Mesodermal cell (in vitro differentiated cells): Measurements from ENCODE around the gene RMND5B.

Source experiments
- H3K27ac ChIP-seq: 2 replicates; pipeline ENCODE4 v1.7.0; 2013; ENCODE audit warnings: mild to moderate bottlenecking, low read depth, low read length, moderate library complexity; ENCODE audit not compliant: severe bottlenecking
- H3K36me3 ChIP-seq: 2 replicates; pipeline ENCODE4 v1.7.1; 2013; ENCODE audit warnings: mild to moderate bottlenecking, low read length, moderate library complexity; ENCODE audit not compliant: control insufficient read depth, insufficient read depth
- H3K4me1 ChIP-seq: one replicate; pipeline ENCODE4 v1.7.1; 2013; ENCODE audit warnings: mild to moderate bottlenecking, low read length; ENCODE audit not compliant: insufficient read depth, control insufficient read depth, poor library complexity, severe bottlenecking
- H3K4me3 ChIP-seq: 2 replicates; pipeline ENCODE4 v1.7.0; 2013; ENCODE audit warnings: low read length, control low read depth, mild to moderate bottlenecking; ENCODE audit not compliant: insufficient read depth, poor library complexity, severe bottlenecking; ENCODE audit errors: extremely low read depth
- H3K9me3 ChIP-seq: 2 replicates; pipeline ENCODE4 v1.7.1; 2013; ENCODE audit warnings: mild to moderate bottlenecking, low read length, moderate library complexity; ENCODE audit not compliant: control insufficient read depth
- WGBS, 2 experiments: methylation state at CpG; one replicate each; pipeline ENCODE4 v1.1.5; 2013; ENCODE audit warnings: missing lambda C conversion rate in 2 of 2; ENCODE audit not compliant: insufficient coverage in 2 of 2; 5-methylcytosine and 5-hydroxymethylcytosine counted together

The RMND5B gene

GRCh38 chr5:178153530-178154340 is 22.9 kb downstream of the RMND5B start, which contains the start of gene NHP2:
NHP2 (minus strand) TSS chr5:178153885; CDS start chr5:178153817, 68 bp downstream.
- 3 to 5% methylated on average over 51 to 58 of the region's 68 CpGs for WGBS, 2 experiments
- H3K9me3 ChIP-seq: no peaks in the 10 kb centered on the region
- peaks cover 36% of the 10 kb centered on the region for H3K36me3 ChIP-seq
- peak within 1 kb of the TSS; percentile 82 for H3K4me3 ChIP-seq
- peaks cover 8% of the 10 kb centered on the region for H3K4me1 ChIP-seq
- H3K27ac ChIP-seq: peak within 1 kb of the TSS; percentile 49

GRCh38 chr5:178155065-178155464 is 24.3 kb downstream of the RMND5B start:
- Histone ChIP-seq H3K4me1 (peaks cover 8% of the 10 kb centered on the region), H3K36me3 (peaks cover 27% of the 10 kb centered on the region), H3K9me3 (no peaks in the 10 kb centered on the region), H3K27ac (no peak overlapping the region), H3K4me3 (no peak overlapping the region)
- WGBS, 2 experiments: 94 to 100% methylated on average over 4 to 5 of the region's 8 CpGs

GRCh38 chr5:178160176-178160575 is 29.4 kb downstream of the RMND5B start:
- 90 to 92% methylated on average over 3 to 5 of the region's 5 CpGs for WGBS, 2 experiments
- H3K4me3 ChIP-seq: no peak overlapping the region
- H3K36me3 ChIP-seq: no peaks in the 10 kb centered on the region
- H3K9me3 ChIP-seq: no peaks in the 10 kb centered on the region
- H3K27ac ChIP-seq: no peak overlapping the region
- no peaks in the 10 kb centered on the region for H3K4me1 ChIP-seq

GRCh38 chr5:178162481-178162880 is 31.7 kb downstream of the RMND5B start:
- Histone ChIP-seq H3K36me3 (no peaks in the 10 kb centered on the region), H3K27ac (no peak overlapping the region), H3K4me3 (no peak overlapping the region), H3K4me1 (no peaks in the 10 kb centered on the region), H3K9me3 (no peaks in the 10 kb centered on the region)
- 82 to 86% methylated on average over 9 of the region's 9 CpGs for WGBS, 2 experiments

GRCh38 chr5:178163772-178164735 is 33.2 kb downstream of the RMND5B start:
- 14 to 21% methylated on average over 23 to 31 of the region's 33 CpGs for WGBS, 2 experiments
- no peak overlapping the region for H3K4me3 ChIP-seq

GRCh38 chr5:178165581-178165980 is 34.8 kb downstream of the RMND5B start:
- no peaks in the 10 kb centered on the region for H3K36me3 ChIP-seq
- no peak overlapping the region for H3K27ac ChIP-seq
- H3K4me3 ChIP-seq: no peak overlapping the region
- WGBS, 2 experiments: 95 to 97% methylated on average over 35 to 36 of the region's 38 CpGs
- no peaks in the 10 kb centered on the region for H3K9me3 ChIP-seq
- no peaks in the 10 kb centered on the region for H3K4me1 ChIP-seq

More at GRCh38 chr5:178163772-178164735, 33.2 kb downstream of the RMND5B start:
- H3K27ac ChIP-seq: no peak overlapping the region
- H3K9me3 ChIP-seq: no peaks in the 10 kb centered on the region
- no peaks in the 10 kb centered on the region for H3K4me1 ChIP-seq
- H3K36me3 ChIP-seq: no peaks in the 10 kb centered on the region

GRCh38 chr5:178170455-178170854 is 39.6 kb downstream of the RMND5B start:
- no peaks in the 10 kb centered on the region for H3K36me3 ChIP-seq
- H3K4me1 ChIP-seq: no peaks in the 10 kb centered on the region
- H3K4me3 ChIP-seq: no peak overlapping the region
- WGBS, 2 experiments: 100% methylated on average over 1 of the region's 2 CpGs
- no peak overlapping the region for H3K27ac ChIP-seq
- H3K9me3 ChIP-seq: no peaks in the 10 kb centered on the region

- H3K36me3 ChIP-seq: no peaks in the 10 kb centered on the region
- 81 to 97% methylated on average over 2 to 3 of the region's 3 CpGs for WGBS, 2 experiments
- H3K27ac ChIP-seq: no peak overlapping the region
- no peaks in the 10 kb centered on the region for H3K4me1 ChIP-seq
- H3K4me3 ChIP-seq: no peak overlapping the region
- H3K9me3 ChIP-seq: no peaks in the 10 kb centered on the region
These were observed 43.6 kb downstream of the RMND5B start for GRCh38 chr5:178174456-178174855.

GRCh38 chr5:178176791-178177190 is 46.0 kb downstream of the RMND5B start:
- H3K4me3 ChIP-seq: no peak overlapping the region
- H3K9me3 ChIP-seq: no peaks in the 10 kb centered on the region
- WGBS, 2 experiments: 92 to 98% methylated on average over 5 of the region's 6 CpGs
- no peaks in the 10 kb centered on the region for H3K4me1 ChIP-seq
- H3K27ac ChIP-seq: no peak overlapping the region
- no peaks in the 10 kb centered on the region for H3K36me3 ChIP-seq

- Histone ChIP-seq H3K27ac (no peak overlapping the region), H3K36me3 (no peaks in the 10 kb centered on the region), H3K4me3 (no peak overlapping the region), H3K4me1 (no peaks in the 10 kb centered on the region), H3K9me3 (no peaks in the 10 kb centered on the region)
- 78 to 88% methylated on average over 5 of the region's 8 CpGs for WGBS, 2 experiments
These were observed 46.8 kb downstream of the RMND5B start for GRCh38 chr5:178177569-178177968.
